Measurements from ENCODE around the gene EEF2. TPM values are rescaled to one million over a fixed set of nuclear protein-coding genes. Genes with fewer than 3 reads are reported as not detected.
"Not testable (repeated sequence)": the region's sequence is repeated elsewhere in the genome, so short reads cannot be mapped to it uniquely, and the experiment has no call there.

Gene EEF2
- total RNA-seq, 1 donor from 2014 or later, result 2,434 TPM

- DNase-seq (ENCODE audit: low spot score in 2 of 2) (peak; percentile 96 to 97), FAIRE-seq (no peak)
Measured at GRCh38 chr19:3970808-3971598, 14.3 kb downstream of the EEF2 start, which contains the start of gene DAPK3. Gene DAPK3 (minus strand): TSS chr19:3971099. CDS start chr19:3969735, 1,364 bp downstream.

- no peak for FAIRE-seq
- DNase-seq (ENCODE audit: low spot score in 2 of 2), result no peak
Measured at GRCh38 chr19:3970313-3970807, 14.9 kb downstream of the EEF2 start.

GRCh38 chr19:3969435-3970312 lies 15.6 kb downstream of the EEF2 start:
- DNase-seq (ENCODE audit: low spot score in 2 of 2) (no peak), FAIRE-seq (no peak)

- FAIRE-seq, result no peak
- peak; percentile 64 to 74 for DNase-seq (ENCODE audit: low spot score in 2 of 2)
Measured at GRCh38 chr19:3968556-3969434, 16.5 kb downstream of the EEF2 start.

- not testable (repeated sequence) for FAIRE-seq; DNase-seq (ENCODE audit: low spot score in 2 of 2)
Measured at GRCh38 chr19:3967983-3968382, 17.3 kb downstream of the EEF2 start.

- no peak for DNase-seq (ENCODE audit: low spot score in 2 of 2)
- FAIRE-seq, result no peak
Measured at GRCh38 chr19:3966051-3967017, 18.9 kb downstream of the EEF2 start.

- DNase-seq (ENCODE audit: low spot score in 2 of 2) (no peak), FAIRE-seq (no peak)
Measured at GRCh38 chr19:3964256-3965194, 20.7 kb downstream of the EEF2 start.

- DNase-seq (ENCODE audit: low spot score in 2 of 2) (no peak), FAIRE-seq (no peak)
Measured at GRCh38 chr19:3963458-3964255, 21.6 kb downstream of the EEF2 start.

GRCh38 chr19:3961007-3961406 lies 24.3 kb downstream of the EEF2 start:
- no peak for FAIRE-seq
- no peak for DNase-seq (ENCODE audit: low spot score in 2 of 2)

- FAIRE-seq (no peak), DNase-seq (ENCODE audit: low spot score in 2 of 2) (no peak)
Measured at GRCh38 chr19:3959766-3960131, 25.5 kb downstream of the EEF2 start.

- DNase-seq (ENCODE audit: low spot score in 2 of 2) (no peak), FAIRE-seq (no peak)
Measured at GRCh38 chr19:3958836-3959765, 26.2 kb downstream of the EEF2 start.

- FAIRE-seq, result no peak
- no peak for DNase-seq (ENCODE audit: low spot score in 2 of 2)
Measured at GRCh38 chr19:3955688-3956087, 29.6 kb downstream of the EEF2 start.

- not testable (repeated sequence) for DNase-seq (ENCODE audit: low spot score in 2 of 2)
Measured at GRCh38 chr19:3955276-3955675, 30.0 kb downstream of the EEF2 start.

GRCh38 chr19:3954107-3954506 lies 31.2 kb downstream of the EEF2 start:
- FAIRE-seq (no peak), DNase-seq (ENCODE audit: low spot score in 2 of 2) (no peak)

More at GRCh38 chr19:3955276-3955675, 30.0 kb downstream of the EEF2 start:
- not testable (repeated sequence) for FAIRE-seq

GRCh38 chr19:3952755-3953276 lies 32.4 kb downstream of the EEF2 start:
- not testable (repeated sequence) for DNase-seq (ENCODE audit: low spot score in 2 of 2); FAIRE-seq
